Neural crest cell (in vitro differentiated cells): Measurements from ENCODE around the gene CERS1. TPM values are rescaled to one million over a fixed set of nuclear protein-coding genes. Genes with fewer than 3 reads are reported as not detected.

Source experiments
- DNase-seq: peaks from one replicate; pipeline ENCODE4 v3.0.0; 2021; ENCODE audit warnings: low read depth, mixed read lengths, low spot score
- H3K27ac Mint-ChIP-seq: one replicate; pipeline ENCODE4 v1.8.0; 2021; ENCODE audit warnings: mild to moderate bottlenecking, mixed read lengths; ENCODE audit not compliant: unreplicated experiment
- H3K27me3 Mint-ChIP-seq: 2 replicates; pipeline ENCODE4 v1.8.0; 2021; ENCODE audit warnings: low read depth, mild to moderate bottlenecking, mixed read lengths
- H3K36me3 Mint-ChIP-seq: 2 replicates; pipeline ENCODE4 v1.8.0; 2021; ENCODE audit warnings: low read depth, mild to moderate bottlenecking, mixed read lengths
- H3K4me1 Mint-ChIP-seq: 2 replicates; pipeline ENCODE4 v1.8.0; 2021; ENCODE audit warnings: mixed read lengths
- H3K4me3 Mint-ChIP-seq: one replicate; pipeline ENCODE4 v1.8.0; 2021; ENCODE audit warnings: mild to moderate bottlenecking, mixed read lengths
- H3K9me3 Mint-ChIP-seq: 2 replicates; pipeline ENCODE4 v1.8.0; 2021; ENCODE audit warnings: mixed read lengths
- CTCF ChIP-seq: fragments of 200-600 bp; sonication (generic); conservative IDR thresholded peaks from 2 replicates; pipeline ENCODE4 v1.5.0; 2021; ENCODE audit warnings: antibody characterized with exemption, mild to moderate bottlenecking
- total RNA-seq: library from RNA; stranded (reverse); gene quantifications from 2 replicates; pipeline ENCODE4 v1.2.1, GENCODE V29; 2021

The CERS1 gene
- total RNA-seq, 1 donor from 2014 or later: 27.7 TPM

DNA sequence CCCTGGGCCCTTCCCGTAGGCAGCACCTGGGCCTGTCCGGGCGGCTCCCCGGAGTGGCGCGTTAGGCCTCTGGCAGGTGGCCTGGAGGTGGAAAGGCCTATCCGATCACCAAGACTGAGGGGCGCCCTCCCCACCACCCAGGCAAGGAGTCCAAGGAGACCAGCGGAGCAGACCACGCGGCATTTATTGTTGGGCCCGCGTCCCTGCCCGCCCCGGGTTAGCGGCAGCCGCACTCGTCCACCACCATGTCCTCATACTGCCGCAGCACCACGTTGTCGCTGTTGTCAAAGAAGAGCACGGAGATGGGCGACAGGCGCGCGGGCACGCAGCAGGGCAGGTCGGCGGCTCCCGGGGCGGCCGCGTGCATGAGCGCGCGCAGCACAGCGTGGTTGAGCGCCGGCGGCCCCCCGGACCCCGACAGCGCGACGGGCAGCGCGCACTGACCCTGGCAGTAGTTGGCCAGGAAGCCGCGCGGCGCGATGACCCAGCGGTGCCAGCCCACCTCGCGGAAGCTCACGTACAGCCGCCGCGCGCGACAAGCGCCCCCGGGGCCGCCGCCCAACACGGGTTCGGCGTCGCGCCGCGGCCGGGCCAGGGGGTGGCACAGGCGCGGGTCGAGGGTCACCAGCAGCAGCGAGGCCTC lies 27.5 kb downstream of the CERS1 start:
- H3K9me3 Mint-ChIP-seq: no peaks in the 10 kb centered on the region
- H3K36me3 Mint-ChIP-seq: peaks cover 4% of the 10 kb centered on the region
- H3K27ac Mint-ChIP-seq: no peak overlapping the region
- peaks cover 5% of the 10 kb centered on the region for H3K4me1 Mint-ChIP-seq
- TF ChIP-seq CTCF: no peak
- H3K27me3 Mint-ChIP-seq: no peaks in the 10 kb centered on the region
- DNase-seq: no peak
- H3K4me3 Mint-ChIP-seq: no peak overlapping the region

- peaks cover 4% of the 10 kb centered on the region for H3K36me3 Mint-ChIP-seq
- no peaks in the 10 kb centered on the region for H3K27me3 Mint-ChIP-seq
- no peak overlapping the region for H3K27ac Mint-ChIP-seq
- H3K9me3 Mint-ChIP-seq: no peaks in the 10 kb centered on the region
- TF ChIP-seq CTCF: no peak
- no peak for DNase-seq
- H3K4me3 Mint-ChIP-seq: peak overlapping the region; percentile 54
- H3K4me1 Mint-ChIP-seq: peaks cover 5% of the 10 kb centered on the region
These were observed 28.2 kb downstream of the CERS1 start for GRCh38 chr19:18867751-18868150.

DNA sequence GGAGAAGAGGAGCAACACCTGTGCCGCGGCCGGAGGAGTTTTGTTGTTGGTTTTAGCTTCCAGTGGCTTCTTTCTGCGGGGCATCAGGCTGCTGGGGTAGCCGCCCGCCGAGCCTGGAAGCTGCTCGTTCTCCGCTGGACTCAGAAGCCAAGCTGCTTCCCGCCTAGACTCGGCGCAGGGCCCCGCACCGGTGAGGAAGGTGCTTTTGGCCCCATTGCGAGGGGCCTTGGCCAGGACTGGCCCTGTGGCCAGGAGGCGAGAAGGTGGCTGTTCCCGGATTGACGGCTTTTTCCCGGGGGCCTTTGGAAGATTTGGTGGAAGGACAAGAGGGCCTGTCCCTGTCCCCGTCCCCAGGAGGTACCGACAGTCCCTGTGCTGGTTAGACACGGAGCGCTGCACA lies 28.8 kb downstream of the CERS1 start:
- Mint-ChIP-seq H3K4me3 (no peak overlapping the region), H3K4me1 (peaks cover 5% of the 10 kb centered on the region), H3K27me3 (no peaks in the 10 kb centered on the region), H3K9me3 (no peaks in the 10 kb centered on the region), H3K36me3 (peaks cover 4% of the 10 kb centered on the region), H3K27ac (no peak overlapping the region)
- TF ChIP-seq CTCF: no peak
- DNase-seq: no peak

- H3K4me3 Mint-ChIP-seq: no peak overlapping the region
- no peak for DNase-seq
- no peaks in the 10 kb centered on the region for H3K9me3 Mint-ChIP-seq
- H3K4me1 Mint-ChIP-seq: peaks cover 4% of the 10 kb centered on the region
- peak; percentile 41 for TF ChIP-seq CTCF
- H3K27me3 Mint-ChIP-seq: no peaks in the 10 kb centered on the region
- peaks cover 3% of the 10 kb centered on the region for H3K36me3 Mint-ChIP-seq
- no peak overlapping the region for H3K27ac Mint-ChIP-seq
These were observed 29.2 kb downstream of the CERS1 start for GRCh38 chr19:18866800-18867123.

- H3K27me3 Mint-ChIP-seq: no peaks in the 10 kb centered on the region
- no peaks in the 10 kb centered on the region for H3K4me1 Mint-ChIP-seq
- no peaks in the 10 kb centered on the region for H3K36me3 Mint-ChIP-seq
- TF ChIP-seq CTCF: peak; percentile 100
- peak; percentile 77 for DNase-seq
- no peak overlapping the region for H3K27ac Mint-ChIP-seq
- H3K9me3 Mint-ChIP-seq: no peaks in the 10 kb centered on the region
- no peak overlapping the region for H3K4me3 Mint-ChIP-seq
These were observed 29.8 kb downstream of the CERS1 start for GRCh38 chr19:18865973-18866799.
